ENCODE results near the gene EIF5. TPM values are rescaled to one million over a fixed set of nuclear protein-coding genes. Genes with fewer than 3 reads are reported as not detected.

The EIF5 gene
- total and polyA plus RNA-seq, 2 donors (not counting 3 experiments of a cell fraction or from before 2014, with no cell fraction given) = 175 to 313 TPM

GRCh38 chr14:103384450-103385151 lies 50.6 kb downstream of the EIF5 start:
- peaks cover 42% of the 10 kb centered on the region for H3K79me2 ChIP-seq (ENCODE audit: control insufficient read depth, insufficient read depth, low read length)
- H4K20me1 ChIP-seq (replicated peaks; ENCODE audit: control insufficient read depth, extremely low read depth, insufficient read depth, low read length) = peaks cover 6% of the 10 kb centered on the region
- no peak overlapping the region for H3K9ac ChIP-seq (replicated peaks; ENCODE audit: extremely low read depth, insufficient read depth, low read length)
- H3K4me3 ChIP-seq (replicated peaks in 1 of 3; ENCODE audit: insufficient read depth in 1 of 3, low read depth in 1 of 3, low read length in 3 of 3) = peak overlapping the region; percentile 35 to 95 (median 82)
- TF ChIP-seq GATA2 (IDR thresholded peaks at IDR 0.05; ENCODE audit: insufficient read depth, insufficient read length, low read depth, low read length) (no peak), POLR2AphosphoS5 (IDR thresholded peaks at IDR 0.05; ENCODE audit: insufficient read depth, low read depth, low read length) (no peak), EZH2 (IDR thresholded peaks at IDR 0.05; ENCODE audit: borderline replicate concordance, low read depth, low read length, severe bottlenecking) (no peak), POLR2A (IDR thresholded peaks at IDR 0.05; ENCODE audit: low read depth, low read length) (no peak), JUN (IDR thresholded peaks at IDR 0.05; ENCODE audit: borderline replicate concordance, insufficient read depth, insufficient read length, low read depth) (no peak), FOS (IDR thresholded peaks at IDR 0.05; ENCODE audit: borderline replicate concordance, insufficient read depth, low read length) (no peak), MAX (IDR thresholded peaks at IDR 0.05; ENCODE audit: insufficient read depth, insufficient read length) (no peak), MYC (IDR thresholded peaks at IDR 0.05; ENCODE audit: low read depth, low read length) (no peak)
- TF ChIP-seq, protein P1, sequence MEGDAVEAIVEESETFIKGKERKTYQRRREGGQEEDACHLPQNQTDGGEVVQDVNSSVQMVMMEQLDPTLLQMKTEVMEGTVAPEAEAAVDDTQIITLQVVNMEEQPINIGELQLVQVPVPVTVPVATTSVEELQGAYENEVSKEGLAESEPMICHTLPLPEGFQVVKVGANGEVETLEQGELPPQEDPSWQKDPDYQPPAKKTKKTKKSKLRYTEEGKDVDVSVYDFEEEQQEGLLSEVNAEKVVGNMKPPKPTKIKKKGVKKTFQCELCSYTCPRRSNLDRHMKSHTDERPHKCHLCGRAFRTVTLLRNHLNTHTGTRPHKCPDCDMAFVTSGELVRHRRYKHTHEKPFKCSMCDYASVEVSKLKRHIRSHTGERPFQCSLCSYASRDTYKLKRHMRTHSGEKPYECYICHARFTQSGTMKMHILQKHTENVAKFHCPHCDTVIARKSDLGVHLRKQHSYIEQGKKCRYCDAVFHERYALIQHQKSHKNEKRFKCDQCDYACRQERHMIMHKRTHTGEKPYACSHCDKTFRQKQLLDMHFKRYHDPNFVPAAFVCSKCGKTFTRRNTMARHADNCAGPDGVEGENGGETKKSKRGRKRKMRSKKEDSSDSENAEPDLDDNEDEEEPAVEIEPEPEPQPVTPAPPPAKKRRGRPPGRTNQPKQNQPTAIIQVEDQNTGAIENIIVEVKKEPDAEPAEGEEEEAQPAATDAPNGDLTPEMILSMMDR (IDR thresholded peaks at IDR 0.05; ENCODE audit: extremely low read depth in 1 of 2, insufficient read depth in 1 of 2, low read depth in 1 of 2, low read length in 2 of 2) = no peak
- BruUV-seq (replicated peaks) = no TSS peak
- peaks cover 26% of the 10 kb centered on the region for H3K4me1 ChIP-seq (ENCODE audit: control insufficient read depth, extremely low read depth, insufficient read depth, low read length)
- H3K4me2 ChIP-seq (ENCODE audit: insufficient read depth, low read length) = peak overlapping the region; percentile 63
- H3K27me3 ChIP-seq (ENCODE audit: control insufficient read depth in 2 of 2, insufficient read depth in 2 of 2, low read length in 2 of 2) = peaks cover 0 to 3% of the 10 kb centered on the region in 2 experiments
- FAIRE-seq (peak; percentile 26), DNase-seq (ENCODE audit: low read depth, low spot score) (no peak)
- intact Hi-C loops (cut with micrococcal nuclease) = loop anchor here (1.0 to 10.0 kb wide), 5 partner anchors 12 to 282 kb away; partner anchors contain the start of genes EIF5 and TNFAIP2
- ChIA-PET POLR2A (no interaction called here), CTCF (interaction anchor here (0.8 to 1.8 kb wide), 4 partner anchors 10 to 30 kb away, joined by 3 to 5 read pairs (median 4); no protein-coding TSS in a partner anchor)
- dilution Hi-C loops (cut with MboI; ENCODE audit: extremely low pct_ligation_motif_present, low sequenced_read_pairs) = no loop called here
- H3K36me3 ChIP-seq (ENCODE audit: control insufficient read depth in 2 of 2, extremely low read depth in 1 of 2, insufficient read depth in 2 of 2, low read length in 2 of 2) = no peaks in the 10 kb centered on the region
- H3K9me3 ChIP-seq (replicated peaks; ENCODE audit: control insufficient read depth, insufficient read depth, low read length) = no peaks in the 10 kb centered on the region
- H3K9me1 ChIP-seq (replicated peaks; ENCODE audit: control insufficient read depth, extremely low read depth, insufficient read depth, low read length) = no peaks in the 10 kb centered on the region
- peak overlapping the region; percentile 77 for H2AFZ ChIP-seq (ENCODE audit: low read depth, low read length)
- H3K27ac ChIP-seq (ENCODE audit: insufficient read depth, low read depth, low read length) = no peak overlapping the region

Measured in endothelial cell of umbilical vein (primary cell).